Fibroblast of the aortic adventitia (primary cell): ENCODE results near the gene TAMALIN. TPM values are rescaled to one million over a fixed set of nuclear protein-coding genes. Genes with fewer than 3 reads are reported as not detected.
A peak's percentile ranks its signal among the peaks of the same experiment; 100 is the strongest.

Experiments
- DNase-seq: peaks from one replicate; pipeline ENCODE4 v3.0.0-alpha.2; 2010; ENCODE audit warnings: low read depth
- H3K4me3 ChIP-seq: 2 replicates; pipeline ENCODE4 v1.5.1; 2011; ENCODE audit warnings: low read depth, mild to moderate bottlenecking, control low read depth, low read length, moderate library complexity
- small RNA-seq: library from RNA; depleted of rRNA; stranded (forward); fragments of <200 nt; gene quantifications from one replicate; pipeline ENCODE3, GENCODE V24; 2012
- total RNA-seq: library from RNA; depleted of rRNA; stranded (reverse); fragments of >200 nt; gene quantifications from 2 replicates; pipeline ENCODE4 v1.2.3, GENCODE V29; 2012; ENCODE audit warnings: low replicate concordance
- TF ChIP-seq, protein P1 (sequence below): IDR thresholded peaks from 2 replicates; pipeline ENCODE4 v1.5.1; 2011; ENCODE audit warnings: mild to moderate bottlenecking, low read length, control low read depth, inconsistent platforms; ENCODE audit not compliant: insufficient read depth

Gene TAMALIN
- total RNA-seq, 1 donor: 7.3 TPM

DNA sequence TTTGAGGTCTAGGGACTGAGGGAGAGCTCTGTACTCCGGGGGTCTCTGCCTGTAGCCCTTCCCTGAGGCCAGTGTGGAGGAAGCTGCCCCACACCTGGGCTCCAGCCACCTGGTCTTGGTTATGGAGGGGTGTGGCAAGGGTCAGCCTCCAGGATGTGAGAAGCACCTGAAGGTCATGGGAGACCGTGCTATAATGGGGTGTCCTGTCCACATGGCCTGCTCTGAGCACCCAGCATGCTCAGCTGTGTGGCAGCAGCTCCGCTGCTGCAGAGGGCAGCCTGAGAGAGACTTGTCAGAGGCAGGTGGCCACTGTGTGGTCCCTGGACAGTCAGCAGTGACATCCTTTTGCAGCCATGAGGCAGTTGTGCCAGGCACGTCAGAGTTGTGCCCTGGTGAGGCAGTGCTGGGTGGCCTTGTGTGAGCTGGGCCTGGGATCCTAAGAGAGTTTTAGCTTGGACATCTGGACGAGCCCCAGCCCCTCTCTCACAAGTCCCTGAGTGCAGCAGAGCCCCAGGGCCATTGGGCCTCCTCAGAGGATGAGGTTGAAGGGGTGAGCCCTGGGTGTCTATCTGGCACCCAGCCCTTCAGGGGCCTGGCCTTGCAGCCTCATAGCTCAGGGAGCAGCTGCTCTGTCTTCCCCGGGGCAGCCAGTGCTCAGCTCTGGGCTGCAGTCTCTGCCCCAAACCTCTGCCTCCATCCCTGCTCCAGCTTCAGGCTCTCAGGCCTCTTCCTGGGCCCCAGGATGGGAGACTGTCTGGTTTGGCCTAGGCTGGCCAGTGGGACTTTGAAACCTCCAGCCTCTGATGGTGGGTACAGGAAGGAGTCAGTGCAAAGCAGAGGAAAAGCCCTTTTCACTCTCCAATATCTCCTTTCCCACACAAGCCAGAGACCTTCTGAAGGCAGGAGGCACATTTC is 55.7 kb downstream of the TAMALIN start:
- H3K4me3 ChIP-seq: no peak overlapping the region
- TF ChIP-seq, protein P1, sequence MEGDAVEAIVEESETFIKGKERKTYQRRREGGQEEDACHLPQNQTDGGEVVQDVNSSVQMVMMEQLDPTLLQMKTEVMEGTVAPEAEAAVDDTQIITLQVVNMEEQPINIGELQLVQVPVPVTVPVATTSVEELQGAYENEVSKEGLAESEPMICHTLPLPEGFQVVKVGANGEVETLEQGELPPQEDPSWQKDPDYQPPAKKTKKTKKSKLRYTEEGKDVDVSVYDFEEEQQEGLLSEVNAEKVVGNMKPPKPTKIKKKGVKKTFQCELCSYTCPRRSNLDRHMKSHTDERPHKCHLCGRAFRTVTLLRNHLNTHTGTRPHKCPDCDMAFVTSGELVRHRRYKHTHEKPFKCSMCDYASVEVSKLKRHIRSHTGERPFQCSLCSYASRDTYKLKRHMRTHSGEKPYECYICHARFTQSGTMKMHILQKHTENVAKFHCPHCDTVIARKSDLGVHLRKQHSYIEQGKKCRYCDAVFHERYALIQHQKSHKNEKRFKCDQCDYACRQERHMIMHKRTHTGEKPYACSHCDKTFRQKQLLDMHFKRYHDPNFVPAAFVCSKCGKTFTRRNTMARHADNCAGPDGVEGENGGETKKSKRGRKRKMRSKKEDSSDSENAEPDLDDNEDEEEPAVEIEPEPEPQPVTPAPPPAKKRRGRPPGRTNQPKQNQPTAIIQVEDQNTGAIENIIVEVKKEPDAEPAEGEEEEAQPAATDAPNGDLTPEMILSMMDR: no peak
- no peak for DNase-seq

DNA sequence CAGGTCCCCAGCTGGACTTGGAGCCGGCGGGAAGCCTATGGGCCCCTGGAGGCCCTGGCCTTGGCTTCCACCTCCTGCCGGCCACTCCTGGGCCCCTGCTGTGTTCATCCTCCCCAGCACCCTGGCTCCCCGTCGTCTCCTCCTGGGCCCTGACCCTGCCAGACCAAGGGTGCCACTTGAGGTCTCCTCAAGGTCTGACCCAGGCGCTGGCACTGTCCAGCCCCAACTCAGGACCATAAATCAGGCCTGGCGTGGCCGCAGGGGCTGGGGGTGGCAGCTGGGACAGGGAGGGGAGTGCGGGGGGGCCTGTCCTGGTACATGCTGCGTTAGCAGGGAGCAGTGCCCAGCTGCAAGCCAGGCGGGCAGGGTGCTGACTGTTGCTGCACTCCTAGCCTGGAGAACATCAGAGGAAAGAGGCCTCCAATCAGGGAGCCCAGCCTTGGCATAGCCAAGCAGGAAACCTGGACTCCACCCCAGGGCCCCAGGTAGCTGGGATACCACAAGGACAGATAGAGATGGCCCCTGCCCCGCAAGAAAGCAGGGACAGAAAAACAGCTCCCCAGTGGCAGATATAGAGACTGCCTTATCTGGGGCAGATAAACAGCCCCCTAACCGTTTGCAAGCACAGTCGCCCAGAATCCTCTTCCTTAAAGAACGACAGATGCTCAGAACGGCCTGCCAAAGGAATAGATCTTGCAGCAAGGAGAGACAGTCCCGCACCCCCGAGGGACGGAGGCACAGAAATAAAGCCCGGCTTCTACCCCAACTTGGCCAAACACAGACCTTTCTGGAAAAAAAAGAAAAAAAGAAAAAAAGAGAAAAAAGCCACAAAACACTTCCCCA is 56.6 kb downstream of the TAMALIN start:
- TF ChIP-seq, protein P1: no peak
- DNase-seq: no peak
- no peak overlapping the region for H3K4me3 ChIP-seq

DNA sequence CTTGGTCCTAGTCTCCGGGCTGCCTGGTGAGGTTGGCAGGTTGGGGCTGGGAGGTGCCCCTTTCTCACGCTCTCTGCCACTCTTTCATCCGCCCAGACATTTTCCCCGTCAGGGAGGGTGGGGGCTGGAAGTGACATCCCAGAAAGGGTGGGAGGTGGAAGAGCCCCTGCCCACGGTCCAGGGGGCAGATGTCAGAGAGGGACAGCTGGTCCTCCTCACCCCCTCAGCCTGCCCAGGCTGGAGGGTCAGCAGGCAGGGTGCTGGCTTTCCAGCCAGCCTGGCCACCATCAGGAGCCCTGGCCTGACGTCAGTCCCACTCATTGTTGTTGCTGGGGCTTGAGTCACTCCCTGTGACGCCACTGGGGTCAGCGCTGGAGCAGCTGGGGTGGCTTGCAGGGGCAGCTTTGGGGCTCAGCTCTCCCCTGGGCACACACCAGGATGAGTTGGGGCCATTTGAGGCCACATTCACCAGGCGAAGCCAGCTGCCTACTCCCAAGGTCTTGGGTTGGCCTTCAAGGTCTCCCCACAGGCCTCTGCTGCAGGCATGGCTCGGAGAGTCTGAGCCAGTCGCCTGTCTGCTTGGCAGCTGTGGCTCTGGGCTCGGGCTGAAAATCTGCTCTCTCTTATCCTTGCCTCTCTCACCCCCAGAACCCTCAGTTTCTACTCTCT is 57.4 kb downstream of the TAMALIN start:
- H3K4me3 ChIP-seq: no peak overlapping the region
- DNase-seq: peak; percentile 92
- TF ChIP-seq, protein P1: no peak

Small RNA genes lying within 50 kb of the gene (small RNA-seq; reads per million reads assigned to genes)
- gene RNU6-574P: 0.32 reads per million

Other genes starting within 250 kb of the TAMALIN start
- 0.18 TPM in 1 of 2 replicates, not detected in the other for gene FIGNL2, start 158.2 kb upstream of the TAMALIN start, total RNA-seq
- gene ANKRD33, start 118.8 kb upstream of the TAMALIN start, total RNA-seq: 0.09 TPM in 1 of 2 replicates, not detected in the other
- 50.3 and 56.5 TPM in 2 replicates for gene ACVRL1, start 99.4 kb upstream of the TAMALIN start, total RNA-seq
- 12.6 and 17.1 TPM in 2 replicates for gene ACVR1B, start 55.2 kb upstream of the TAMALIN start, total RNA-seq
- 0.82 and 3.9 TPM in 2 replicates for gene NR4A1, start 44.5 kb downstream of the TAMALIN start, total RNA-seq
- 41.1 and 89.2 TPM in 2 replicates for gene ATG101, start 63.0 kb downstream of the TAMALIN start, total RNA-seq
- 0.27 and 0.98 TPM in 2 replicates for gene SMIM41, start 72.8 kb downstream of the TAMALIN start, total RNA-seq
- 0.25 and 0.36 TPM in 2 replicates for gene KRT80, start 185.1 kb downstream of the TAMALIN start, total RNA-seq
- gene KRT7, start 226.3 kb downstream of the TAMALIN start, total RNA-seq: 1.4 and 20.0 TPM in 2 replicates